T47D (cell line): Measurements from ENCODE around the gene ABHD16B.

Experiments used
- DNase-seq, 2 experiments: peaks; one replicate each; pipeline versions ENCODE4 v3.0.0 to v3.0.0-alpha.2; 2011 to 2012; ENCODE audit warnings: low read depth in 1 of 2, low spot score in 1 of 2
- JUND ChIP-seq: IDR thresholded peaks from 2 replicates; pipeline ENCODE4 v1.6.1; 2012; ENCODE audit warnings: low read depth
- in situ Hi-C: cut with HindIII; loops from 2 replicates; pipeline ENCODE4 v1.10.0; 2016; ENCODE audit warnings: low sequenced_read_pairs, low pct_unique_long_range_greater_than_20kb

ABHD16B gene

GRCh38 chr20:63854069-63854765, 7.1 kb upstream of the ABHD16B start:
- no peak for TF ChIP-seq JUND
- in situ Hi-C loops, result no loop called here
- no peak for DNase-seq

- no peak for DNase-seq
- TF ChIP-seq JUND, result no peak
- in situ Hi-C loops, result no loop called here
These were observed 6.4 kb upstream of the ABHD16B start for GRCh38 chr20:63854766-63855362.

DNA sequence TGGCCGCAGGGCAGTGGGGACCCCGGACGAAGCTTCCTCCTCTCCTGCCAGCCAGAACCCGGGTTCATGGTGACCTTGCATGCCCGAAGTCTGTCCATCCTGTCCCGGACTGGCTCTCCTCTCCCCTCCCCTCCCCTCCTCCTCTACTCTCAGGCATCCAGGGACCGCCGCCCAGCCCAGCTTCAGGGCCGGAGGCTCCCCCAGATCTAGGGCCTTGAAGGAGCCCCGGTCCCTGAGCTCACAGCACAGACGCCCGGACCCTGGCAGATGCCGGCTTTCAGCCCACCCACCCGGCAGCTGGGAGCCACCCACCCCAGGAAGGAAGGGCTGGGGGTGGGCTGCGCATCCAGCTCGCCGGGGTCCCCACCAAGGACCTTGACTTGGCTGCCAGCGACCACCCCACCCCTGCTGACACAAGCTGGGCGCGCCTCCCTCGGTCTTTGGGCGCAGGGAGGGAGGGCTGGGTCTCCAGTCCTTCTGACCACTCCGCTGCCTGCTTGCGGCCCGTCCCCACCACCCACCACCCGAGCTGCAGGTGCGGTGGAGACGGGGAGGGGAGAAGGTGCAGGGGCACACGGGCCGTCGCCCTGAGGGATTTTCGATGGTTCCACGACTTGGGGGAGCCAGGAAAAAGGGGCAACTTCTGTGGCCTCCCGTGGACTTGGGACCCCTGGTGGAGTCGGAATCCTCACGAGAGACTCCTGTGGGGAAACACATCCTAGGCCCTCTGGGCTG, 5.8 kb upstream of the ABHD16B start:
- no peak for TF ChIP-seq JUND
- in situ Hi-C loops, result no loop called here
- DNase-seq, result no peak

DNA sequence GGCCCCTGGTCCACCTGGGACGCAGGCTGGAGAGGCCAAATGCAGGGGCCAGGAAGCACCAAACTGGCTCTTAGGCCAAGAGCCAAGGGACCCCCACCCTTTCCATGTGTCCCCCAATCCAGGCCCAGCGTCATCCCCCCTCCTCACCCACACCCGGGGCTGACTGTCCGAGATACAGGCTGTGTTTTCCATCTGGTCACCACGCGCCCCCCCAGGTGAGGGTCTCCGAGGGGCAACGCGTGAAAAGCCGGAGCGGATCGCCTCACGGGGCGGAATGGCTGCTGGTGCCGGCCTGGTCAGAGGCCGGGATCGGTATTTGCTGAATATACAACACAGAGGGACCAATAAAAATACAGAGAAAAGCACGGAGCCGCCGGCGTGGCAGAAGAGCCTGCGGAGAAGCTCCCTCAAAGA, 5.2 kb upstream of the ABHD16B start:
- TF ChIP-seq JUND, result no peak
- in situ Hi-C loops, result no loop called here
- DNase-seq, result no peak

GRCh38 chr20:63857764-63858392, 3.4 kb upstream of the ABHD16B start:
- no peak for TF ChIP-seq JUND
- in situ Hi-C loops, result no loop called here
- no peak for DNase-seq

DNA sequence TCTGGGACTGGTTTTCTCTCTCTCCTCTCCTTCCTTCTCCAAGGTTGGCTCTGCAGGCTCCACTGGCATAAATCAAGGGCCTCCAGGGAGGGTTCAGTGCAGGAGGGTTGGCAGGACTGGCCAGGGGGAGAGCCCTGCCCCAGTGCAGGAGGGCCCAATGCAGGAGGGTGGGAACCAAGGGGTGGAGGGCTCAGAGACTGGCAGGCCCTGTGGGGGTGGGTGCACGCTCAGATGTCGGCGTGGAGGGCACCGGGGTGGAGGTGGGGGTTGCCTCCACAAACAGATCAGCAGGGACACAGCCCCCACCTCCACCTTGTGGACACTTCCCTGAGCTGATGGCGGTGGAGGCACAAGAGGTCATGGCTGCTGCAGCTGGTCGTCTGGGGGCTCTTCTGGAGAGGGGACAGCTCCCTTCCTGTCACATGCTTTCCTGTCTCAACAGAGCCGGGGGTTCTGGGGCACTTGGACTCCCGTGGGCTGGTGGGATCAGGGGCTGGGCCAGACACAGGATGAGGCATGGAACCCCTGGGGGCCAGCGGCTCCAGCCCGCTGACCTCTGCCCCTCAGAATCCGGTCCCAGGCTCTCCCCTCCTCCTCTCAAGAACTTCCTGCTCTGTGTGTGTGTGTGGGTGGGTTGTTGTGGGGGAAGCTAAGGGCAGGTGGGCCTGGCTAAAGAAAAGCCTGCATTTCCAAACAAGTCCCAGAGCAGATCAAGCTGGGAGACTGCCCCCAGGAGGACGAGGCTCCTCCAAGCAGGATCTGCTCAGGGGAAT, 2.7 kb upstream of the ABHD16B start:
- in situ Hi-C loops, result no loop called here
- TF ChIP-seq JUND, result no peak
- DNase-seq, result peak; percentile 50 to 56

GRCh38 chr20:63859166-63859699, 2.1 kb upstream of the ABHD16B start:
- peak; percentile 44 to 68 for DNase-seq
- in situ Hi-C loops, result no loop called here
- TF ChIP-seq JUND, result no peak

- peak in 1 of 2 experiments; percentile 30 for DNase-seq
- in situ Hi-C loops, result no loop called here
- TF ChIP-seq JUND, result no peak
These were observed 810 bp upstream of the ABHD16B start for GRCh38 chr20:63860325-63861051.

GRCh38 chr20:63861981-63862901, 943 bp downstream of the ABHD16B start:
- in situ Hi-C loops, result no loop called here
- DNase-seq, result no peak
- no peak for TF ChIP-seq JUND

GRCh38 chr20:63863021-63863797, 1.9 kb downstream of the ABHD16B start:
- no peak for TF ChIP-seq JUND
- in situ Hi-C loops, result no loop called here
- peak in 1 of 2 experiments; percentile 50 for DNase-seq
